DOHH2 (cell line): ENCODE results near the gene OTX2.

Experiments
- H3F3A ChIP-seq: fragments of 200-600 bp; sonication (generic), shearing (Covaris generic); 2 replicates; pipeline ENCODE4 v1.6.0; 2016; ENCODE audit warnings: antibody characterized with exemption, mild to moderate bottlenecking; ENCODE audit not compliant: control insufficient read depth, insufficient read depth
- H3K27ac ChIP-seq: fragments of 200-600 bp; sonication (generic); 2 replicates; pipeline ENCODE4 v1.5.1; 2014; ENCODE audit warnings: low read depth, mild to moderate bottlenecking, low read length, moderate library complexity
- H3K27me3 ChIP-seq: fragments of 200-600 bp; sonication (generic); 2 replicates; pipeline ENCODE4 v1.6.1; 2014; ENCODE audit warnings: mild to moderate bottlenecking, low read length, mixed read lengths; ENCODE audit not compliant: control insufficient read depth
- H3K36me3 ChIP-seq: fragments of 200-600 bp; sonication (generic); 2 replicates; pipeline ENCODE4 v1.6.1; 2014; ENCODE audit warnings: mild to moderate bottlenecking, low read length, moderate library complexity, mixed read lengths; ENCODE audit not compliant: control insufficient read depth
- H3K4me1 ChIP-seq: fragments of 200-600 bp; sonication (generic); 2 replicates; pipeline ENCODE4 v1.6.1; 2014; ENCODE audit warnings: mild to moderate bottlenecking, low read length, mixed read lengths; ENCODE audit not compliant: control insufficient read depth
- H3K4me2 ChIP-seq: fragments of 200-600 bp; sonication (generic); 2 replicates; pipeline ENCODE4 v1.6.0; 2014; ENCODE audit warnings: mild to moderate bottlenecking, low read length, moderate library complexity
- H3K4me3 ChIP-seq: fragments of 200-600 bp; sonication (generic); 2 replicates; pipeline ENCODE4 v1.5.1; 2014; ENCODE audit warnings: mild to moderate bottlenecking, low read length, mixed read lengths
- H3K79me2 ChIP-seq: fragments of 200-600 bp; sonication (generic); 2 replicates; pipeline ENCODE4 v1.6.1; 2014; ENCODE audit warnings: mild to moderate bottlenecking, low read length, mixed read lengths; ENCODE audit not compliant: control insufficient read depth
- H3K9me2 ChIP-seq: fragments of 200-600 bp; sonication (generic); replicated peaks from 2 replicates; pipeline ENCODE4 v1.6.1; 2014; ENCODE audit warnings: mild to moderate bottlenecking, low read length, mixed read lengths; ENCODE audit not compliant: control insufficient read depth
- H3K9me3 ChIP-seq: fragments of 200-600 bp; sonication (generic); 2 replicates; pipeline ENCODE4 v1.6.1; 2014; ENCODE audit warnings: antibody characterized with exemption, low read length, mixed read lengths; ENCODE audit not compliant: control insufficient read depth, insufficient read depth
- H4K20me1 ChIP-seq: fragments of 200-600 bp; sonication (generic); 2 replicates; pipeline ENCODE4 v1.6.0; 2014; ENCODE audit warnings: low read depth, mild to moderate bottlenecking, antibody characterized with exemption, low read length, moderate library complexity; ENCODE audit not compliant: control insufficient read depth, insufficient read depth
- EZH2phosphoT487 ChIP-seq: fragments of 200-600 bp; sonication (generic); IDR thresholded peaks from 2 replicates; pipeline ENCODE4 v1.6.1; 2017; ENCODE audit warnings: borderline replicate concordance, mild to moderate bottlenecking, antibody characterized with exemption, low read length, moderate library complexity, mixed read lengths
- TF ChIP-seq, protein P1 (sequence below): fragments of 200-600 bp; sonication (generic); IDR thresholded peaks from one replicate; pipeline ENCODE4 v1.5.1; 2014; ENCODE audit warnings: antibody characterized with exemption, mild to moderate bottlenecking, low read depth, low read length; ENCODE audit not compliant: poor library complexity, severe bottlenecking

The OTX2 gene

GRCh38 chr14:56801920-56802319 lies 8.4 kb downstream of the OTX2 start:
- no peaks in the 10 kb centered on the region for H3K27me3 ChIP-seq
- H3K36me3 ChIP-seq = no peaks in the 10 kb centered on the region
- no peaks in the 10 kb centered on the region; the same call in 1 of the 2 replicates for H3K9me3 ChIP-seq
- H3K4me1 ChIP-seq = no peaks in the 10 kb centered on the region
- TF ChIP-seq EZH2phosphoT487 = no peak
- TF ChIP-seq, protein P1, sequence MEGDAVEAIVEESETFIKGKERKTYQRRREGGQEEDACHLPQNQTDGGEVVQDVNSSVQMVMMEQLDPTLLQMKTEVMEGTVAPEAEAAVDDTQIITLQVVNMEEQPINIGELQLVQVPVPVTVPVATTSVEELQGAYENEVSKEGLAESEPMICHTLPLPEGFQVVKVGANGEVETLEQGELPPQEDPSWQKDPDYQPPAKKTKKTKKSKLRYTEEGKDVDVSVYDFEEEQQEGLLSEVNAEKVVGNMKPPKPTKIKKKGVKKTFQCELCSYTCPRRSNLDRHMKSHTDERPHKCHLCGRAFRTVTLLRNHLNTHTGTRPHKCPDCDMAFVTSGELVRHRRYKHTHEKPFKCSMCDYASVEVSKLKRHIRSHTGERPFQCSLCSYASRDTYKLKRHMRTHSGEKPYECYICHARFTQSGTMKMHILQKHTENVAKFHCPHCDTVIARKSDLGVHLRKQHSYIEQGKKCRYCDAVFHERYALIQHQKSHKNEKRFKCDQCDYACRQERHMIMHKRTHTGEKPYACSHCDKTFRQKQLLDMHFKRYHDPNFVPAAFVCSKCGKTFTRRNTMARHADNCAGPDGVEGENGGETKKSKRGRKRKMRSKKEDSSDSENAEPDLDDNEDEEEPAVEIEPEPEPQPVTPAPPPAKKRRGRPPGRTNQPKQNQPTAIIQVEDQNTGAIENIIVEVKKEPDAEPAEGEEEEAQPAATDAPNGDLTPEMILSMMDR = no peak
- H3K9me2 ChIP-seq = no peaks in the 10 kb centered on the region
- no peaks in the 10 kb centered on the region for H3K79me2 ChIP-seq
- no peaks in the 10 kb centered on the region for H3F3A ChIP-seq
- H4K20me1 ChIP-seq = no peaks in the 10 kb centered on the region
- no peak overlapping the region for H3K4me2 ChIP-seq
- no peak overlapping the region for H3K27ac ChIP-seq
- H3K4me3 ChIP-seq = no peak overlapping the region

GRCh38 chr14:56799343-56799645 lies 11.0 kb downstream of the OTX2 start:
- Histone ChIP-seq H3K27ac (no peak overlapping the region), H3K4me3 (no peak overlapping the region)

GRCh38 chr14:56798447-56799342 lies 11.6 kb downstream of the OTX2 start:
- no peaks in the 10 kb centered on the region for H4K20me1 ChIP-seq
- TF ChIP-seq EZH2phosphoT487 = no peak
- TF ChIP-seq, protein P1 = no peak
- no peaks in the 10 kb centered on the region for H3F3A ChIP-seq
- no peak overlapping the region for H3K4me3 ChIP-seq
- H3K27me3 ChIP-seq = no peaks in the 10 kb centered on the region
- no peak overlapping the region for H3K27ac ChIP-seq
- no peaks in the 10 kb centered on the region for H3K4me1 ChIP-seq
- no peaks in the 10 kb centered on the region; the same call in 1 of the 2 replicates for H3K9me3 ChIP-seq
- no peak overlapping the region for H3K4me2 ChIP-seq
- no peaks in the 10 kb centered on the region for H3K9me2 ChIP-seq
- no peaks in the 10 kb centered on the region for H3K36me3 ChIP-seq
- H3K79me2 ChIP-seq = no peaks in the 10 kb centered on the region

More at GRCh38 chr14:56799343-56799645, 11.0 kb downstream of the OTX2 start:
- no peaks in the 10 kb centered on the region for H4K20me1 ChIP-seq
- no peak overlapping the region for H3K4me2 ChIP-seq
- no peaks in the 10 kb centered on the region; the same call in 1 of the 2 replicates for H3K9me3 ChIP-seq
- H3K79me2 ChIP-seq = no peaks in the 10 kb centered on the region
- H3K4me1 ChIP-seq = no peaks in the 10 kb centered on the region
- no peak for TF ChIP-seq EZH2phosphoT487
- TF ChIP-seq, protein P1 = no peak
- no peaks in the 10 kb centered on the region for H3F3A ChIP-seq
- H3K9me2 ChIP-seq = no peaks in the 10 kb centered on the region
- no peaks in the 10 kb centered on the region for H3K36me3 ChIP-seq
- no peaks in the 10 kb centered on the region for H3K27me3 ChIP-seq
